Ovary (tissue), 9 donors: ENCODE data around the gene MEPE. TPM values are rescaled to one million over a fixed set of nuclear protein-coding genes. Genes with fewer than 3 reads are reported as not detected.

ENCODE experiments used
- DNase-seq, 5 donors: peaks; one replicate each; pipeline ENCODE4 v3.0.0-alpha.2; 2019 to 2020
- H3K27ac ChIP-seq, 2 donors: fragments of 200-600 bp; one replicate each; pipeline versions ENCODE4 v1.5.1 to v1.8.0; 2019 to 2022
- H3K27me3 ChIP-seq: fragments of 200-600 bp; one replicate; pipeline ENCODE4 v1.8.0; 2022
- H3K36me3 ChIP-seq: fragments of 200-600 bp; sonication (generic); one replicate; pipeline ENCODE4 v1.5.1; 2019
- H3K4me1 ChIP-seq: one replicate; pipeline ENCODE4 v1.8.1; 2013; ENCODE audit warnings: mild to moderate bottlenecking, moderate library complexity; ENCODE audit not compliant: insufficient read depth
- H3K4me3 ChIP-seq: fragments of 200-600 bp; sonication (generic); one replicate; pipeline ENCODE4 v1.5.1; 2017
- H3K9me3 ChIP-seq, 2 donors: fragments of 200-600 bp in 1 of 2; sonication (generic) in 1 of 2; one replicate each; pipeline versions ENCODE4 v1.5.1 to v1.8.1; 2013 to 2019; ENCODE audit warnings: mild to moderate bottlenecking in 1 of 2, moderate library complexity in 1 of 2
- CTCF ChIP-seq, 3 donors: fragments of 450-650 bp in 2 of 3; fragments of 200-600 bp in 1 of 3; IDR thresholded peaks; one replicate each; pipeline versions ENCODE4 v1.5.1 to v1.8.0; 2016 to 2022; ENCODE audit warnings: antibody characterized with exemption in 3 of 3, mild to moderate bottlenecking in 1 of 3
- EP300 ChIP-seq: sonication (generic); formaldehyde crosslinking; IDR thresholded peaks from one replicate; pipeline ENCODE4 v1.6.1; 2017; ENCODE audit warnings: antibody characterized with exemption
- POLR2A ChIP-seq: fragments of 450-650 bp; IDR thresholded peaks from one replicate; pipeline ENCODE4 v1.6.1; 2017; ENCODE audit warnings: antibody characterized with exemption, mild to moderate bottlenecking, moderate library complexity
- WGBS, 3 donors: extraction: QIAGEN DNeasy Blood & Tissue Kit in 1 of 3; methylation state at CpG; one replicate each; pipeline versions ENCODE4 v1.1.5 to v1.1.7; 2013 to 2017; 5-methylcytosine and 5-hydroxymethylcytosine counted together
- intact Hi-C, 4 donors: fragments of 100-400 bp; cut with DNase I; formaldehyde crosslinking; loops; one replicate each; pipeline versions ENCODE4 v1.11.0 to v1.15.1; 2022 to 2023
- polyA plus RNA-seq, 2 donors: library from polyadenylated mRNA; stranded (reverse); fragments of 200-250 nt in 1 of 2; fragments of 350-450 nt in 1 of 2; fragmentation: Illumina TruSeq in 1 of 2; extraction: RNeasy Lipid Tissue Mini Kit (QIAGEN cat#74804) in 1 of 2; gene quantifications; one replicate each; pipeline ENCODE4 v1.2.3, GENCODE V29; 2013 to 2014
- total RNA-seq, 7 donors: library from RNA; depleted of rRNA in 2 of 7; stranded (reverse); fragments of >200 nt in 2 of 7; fragmentation: NEBNext Ultra II Directional in 3 of 7; extraction: Animal tissue kit (Norgen Biotek cat#: 25700) in 3 of 7; gene quantifications; one replicate each; pipeline versions ENCODE4 v1.1.0 to v1.2.4, GENCODE V29; 2016 to 2023
- donor health status: DM: no; HTN: no; CAD: no; lungs with moderate emphysema.
- donor health status: DM: no; HTN: no; CAD: no.
- donor health status: Bipolar disorder and iron deficiency.
- donor health status: DM: yes; HTN: yes; CAD: no.
- donor health status: DM: no; HTN: no; CAD: no.
- donor health status: DM: yes; HTN: yes; CAD: no.

The MEPE gene
- total and polyA plus RNA-seq, 9 donors, result 0.11 TPM; not detected in 8

GRCh38 chr4:87862236-87862635 lies 29.5 kb downstream of the MEPE start:
- WGBS, 3 donors, result 71 to 83% (median 71%) methylated on average over 2 of the region's 2 CpGs
- TF ChIP-seq EP300 (no peak), POLR2A (no peak), CTCF (IDR thresholded peaks at IDR 0.05) (no peak)
- Histone ChIP-seq H3K9me3 (no peaks in the 10 kb centered on the region), H3K4me3 (no peak overlapping the region), H3K4me1 (no peaks in the 10 kb centered on the region), H3K27ac (no peak overlapping the region), H3K27me3 (no peaks in the 10 kb centered on the region), H3K36me3 (no peaks in the 10 kb centered on the region)
- intact Hi-C loops, result loop anchor here in 1 of 4 donors (10.0 kb wide), 1 partner anchor 103 kb away; no protein-coding TSS in a partner anchor
- no peak for DNase-seq

- 83 to 95% (median 89%) methylated on average over 21 to 23 of the region's 23 CpGs for WGBS, 3 donors
- Histone ChIP-seq H3K36me3 (no peaks in the 10 kb centered on the region), H3K27ac (no peak overlapping the region), H3K4me3 (no peak overlapping the region), H3K4me1 (no peaks in the 10 kb centered on the region), H3K27me3 (no peaks in the 10 kb centered on the region), H3K9me3 (no peaks in the 10 kb centered on the region)
- no peak for DNase-seq
- intact Hi-C loops, result loop anchor here in 1 of 4 donors (10.0 kb wide), 1 partner anchor 101 kb away; no protein-coding TSS in a partner anchor
- no peak for TF ChIP-seq CTCF (IDR thresholded peaks at IDR 0.05)
- TF ChIP-seq EP300, result no peak
- no peak for TF ChIP-seq POLR2A
Measured at GRCh38 chr4:87863486-87863885, 30.7 kb downstream of the MEPE start.

DNA sequence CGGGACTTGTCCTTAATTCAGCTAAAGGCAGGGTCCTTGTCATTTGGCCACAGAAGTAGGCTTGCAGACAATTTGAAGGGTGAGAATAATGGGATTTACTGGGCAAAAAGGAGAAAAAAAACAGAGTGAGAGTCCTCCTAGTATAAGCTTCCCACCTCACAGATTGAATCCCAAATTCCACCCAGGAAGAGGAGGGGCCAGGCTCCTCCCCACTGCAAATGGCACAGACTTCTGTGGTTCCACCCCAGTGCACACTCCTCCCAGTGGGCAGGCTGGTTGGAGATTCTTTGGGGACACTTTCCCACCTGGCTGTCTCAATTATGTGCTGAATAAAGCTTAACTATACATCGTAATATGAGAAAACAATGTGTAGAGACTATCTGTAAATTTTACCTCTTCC lies 31.6 kb downstream of the MEPE start:
- Histone ChIP-seq H3K9me3 (no peaks in the 10 kb centered on the region), H3K27ac (no peak overlapping the region), H3K4me1 (no peaks in the 10 kb centered on the region), H3K4me3 (no peak overlapping the region), H3K27me3 (no peaks in the 10 kb centered on the region), H3K36me3 (no peaks in the 10 kb centered on the region)
- TF ChIP-seq POLR2A (no peak), CTCF (IDR thresholded peaks at IDR 0.05) (no peak)
- DNase-seq, result no peak
- intact Hi-C loops, result loop anchor here in 1 of 4 donors (10.0 kb wide), 1 partner anchor 100 kb away; no protein-coding TSS in a partner anchor
- 97 to 98% (median 98%) methylated on average over 2 of the region's 2 CpGs for WGBS, 3 donors

- no peak for TF ChIP-seq CTCF (IDR thresholded peaks at IDR 0.05)
- TF ChIP-seq EP300, result no peak
- no peak for TF ChIP-seq POLR2A
- H3K27ac ChIP-seq, result no peak overlapping the region
- H3K27me3 ChIP-seq, result no peaks in the 10 kb centered on the region
- no peaks in the 10 kb centered on the region for H3K4me1 ChIP-seq
- intact Hi-C loops, result loop anchor here in 1 of 4 donors (10.0 kb wide), 1 partner anchor 100 kb away; no protein-coding TSS in a partner anchor
- H3K4me3 ChIP-seq, result no peak overlapping the region
- DNase-seq, result no peak
- 47 to 64% (median 47%) methylated on average over 3 of the region's 3 CpGs for WGBS, 3 donors
- no peaks in the 10 kb centered on the region for H3K36me3 ChIP-seq
- H3K9me3 ChIP-seq, result no peaks in the 10 kb centered on the region
Measured at GRCh38 chr4:87865288-87865687, 32.5 kb downstream of the MEPE start.
